ENCODE measurements around the gene ENOX1. TPM values are rescaled to one million over a fixed set of nuclear protein-coding genes. Genes with fewer than 3 reads are reported as not detected.

ENOX1 gene
- total RNA-seq, 2 donors from 2014 or later, result 1.3 to 2.4 TPM

- H3K4me1 ChIP-seq, result no peaks in the 10 kb centered on the region
- no peak overlapping the region for H3K4me3 ChIP-seq
- no peak overlapping the region for H3K27ac ChIP-seq
- H3K27me3 ChIP-seq, result no peaks in the 10 kb centered on the region
- no peak for TF ChIP-seq CTCF (IDR thresholded peaks at IDR 0.05)
- no peaks in the 10 kb centered on the region for H3K9me3 ChIP-seq
- DNase-seq (ENCODE audit: low spot score), result no peak
- no peaks in the 10 kb centered on the region for H3K36me3 ChIP-seq
These were observed 398.9 kb downstream of the ENOX1 start for GRCh38 chr13:43387880-43388279.

- DNase-seq (ENCODE audit: low spot score), result no peak
- Histone ChIP-seq H3K27ac (no peak overlapping the region), H3K36me3 (no peaks in the 10 kb centered on the region), H3K4me3 (no peak overlapping the region), H3K9me3 (no peaks in the 10 kb centered on the region), H3K4me1 (peaks cover 0 to 3% of the 10 kb centered on the region in 2 donors), H3K27me3 (no peaks in the 10 kb centered on the region)
- TF ChIP-seq CTCF (IDR thresholded peaks at IDR 0.05), result no peak
These were observed 403.1 kb downstream of the ENOX1 start for GRCh38 chr13:43383498-43384165.

GRCh38 chr13:43379738-43380137 lies 407.0 kb downstream of the ENOX1 start:
- peaks cover 0 to 3% of the 10 kb centered on the region in 2 donors for H3K4me1 ChIP-seq
- no peak overlapping the region for H3K4me3 ChIP-seq
- no peak for TF ChIP-seq CTCF (IDR thresholded peaks at IDR 0.05)
- no peaks in the 10 kb centered on the region for H3K27me3 ChIP-seq
- H3K27ac ChIP-seq, result no peak overlapping the region
- DNase-seq (ENCODE audit: low spot score), result no peak
- H3K36me3 ChIP-seq, result no peaks in the 10 kb centered on the region
- H3K9me3 ChIP-seq, result no peaks in the 10 kb centered on the region

GRCh38 chr13:43377973-43378372 lies 408.8 kb downstream of the ENOX1 start:
- Histone ChIP-seq H3K27ac (no peak overlapping the region), H3K4me3 (no peak overlapping the region), H3K4me1 (peaks cover 0 to 3% of the 10 kb centered on the region in 2 donors), H3K9me3 (no peaks in the 10 kb centered on the region), H3K27me3 (no peaks in the 10 kb centered on the region), H3K36me3 (no peaks in the 10 kb centered on the region)
- DNase-seq (ENCODE audit: low spot score), result no peak
- no peak for TF ChIP-seq CTCF (IDR thresholded peaks at IDR 0.05)

- H3K4me3 ChIP-seq, result no peak overlapping the region
- no peaks in the 10 kb centered on the region for H3K9me3 ChIP-seq
- no peak for TF ChIP-seq CTCF (IDR thresholded peaks at IDR 0.05)
- H3K27me3 ChIP-seq, result no peaks in the 10 kb centered on the region
- no peak for DNase-seq (ENCODE audit: low spot score)
- peaks cover 0 to 3% of the 10 kb centered on the region in 2 donors for H3K4me1 ChIP-seq
- H3K27ac ChIP-seq, result no peak overlapping the region
- H3K36me3 ChIP-seq, result no peaks in the 10 kb centered on the region
These were observed 409.6 kb downstream of the ENOX1 start for GRCh38 chr13:43377149-43377548.

GRCh38 chr13:43376596-43376995 lies 410.2 kb downstream of the ENOX1 start:
- Histone ChIP-seq H3K27me3 (no peaks in the 10 kb centered on the region), H3K36me3 (no peaks in the 10 kb centered on the region), H3K9me3 (no peaks in the 10 kb centered on the region), H3K27ac (no peak overlapping the region), H3K4me3 (no peak overlapping the region), H3K4me1 (peaks cover 0 to 1% of the 10 kb centered on the region in 2 donors)
- no peak for TF ChIP-seq CTCF (IDR thresholded peaks at IDR 0.05)
- DNase-seq (ENCODE audit: low spot score), result no peak
